ENCODE data around the gene CCDC61.

CCDC61 gene

DNA sequence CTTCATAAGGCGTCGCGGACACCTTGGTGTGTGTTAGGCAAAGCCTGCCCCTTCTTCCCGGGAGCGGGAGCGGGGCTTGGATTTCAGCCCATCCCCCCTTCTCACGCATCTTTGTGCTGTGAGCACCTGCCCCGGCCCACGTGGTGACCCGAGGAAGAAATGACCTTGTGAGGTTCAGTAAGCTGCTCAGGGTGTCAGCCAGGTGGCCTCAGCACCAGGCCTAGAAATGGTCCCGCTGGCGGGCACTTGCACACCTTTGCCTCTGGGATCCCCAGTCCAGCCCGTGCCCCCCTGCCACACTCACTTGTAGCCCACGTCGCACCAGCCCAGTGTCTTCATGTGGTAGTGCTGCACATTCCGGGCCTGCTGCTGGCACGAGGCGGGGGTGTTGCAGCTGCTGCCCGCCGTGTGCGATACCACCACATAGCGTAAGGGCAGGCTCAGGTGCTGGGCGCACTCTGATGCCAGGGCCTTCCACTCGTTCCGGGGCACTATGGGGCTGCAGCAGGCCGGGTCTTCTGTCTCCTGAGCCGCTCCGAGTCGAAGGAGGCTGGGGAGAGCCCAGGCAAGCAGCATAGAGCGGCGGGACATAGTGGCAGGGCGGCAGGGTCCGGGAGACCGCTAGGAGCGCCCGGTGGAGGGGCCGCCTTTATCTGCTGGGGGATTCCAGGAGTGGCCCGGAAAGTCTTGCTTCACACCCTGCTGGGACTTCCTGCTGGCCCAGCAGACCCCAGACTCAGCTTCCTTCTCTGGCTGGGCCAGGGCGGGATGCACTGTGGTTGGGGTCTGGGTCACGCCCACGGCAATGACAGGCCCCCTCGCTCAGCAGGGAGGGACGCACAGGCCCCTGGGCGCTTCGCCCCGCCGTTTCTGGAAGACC is 27.4 kb downstream of the CCDC61 start, which contains the start of gene PGLYRP1:
TSS of gene PGLYRP1 (minus strand) at position 623 of the 880 bp plus-strand sequence. CDS start at position 591, 32 bp downstream.
- Histone ChIP-seq H3K4me3 (ENCODE audit: low read depth in 1 of 2, low read length in 2 of 2) (no peak within 1 kb of the TSS), H3K27ac (ENCODE audit: low read length) (no peak within 1 kb of the TSS), H4K20me1 (ENCODE audit: insufficient read depth, low read length) (no peaks in the 10 kb centered on the region), H3K4me1 (ENCODE audit: insufficient read depth, low read length) (no peaks in the 10 kb centered on the region), H3K4me2 (ENCODE audit: insufficient read depth, low read length) (no peak within 1 kb of the TSS), H3K79me2 (ENCODE audit: insufficient read depth, low read length) (no peaks in the 10 kb centered on the region), H3K27me3 (ENCODE audit: insufficient read depth, low read length, poor library complexity) (no peaks in the 10 kb centered on the region), H3K36me3 (ENCODE audit: insufficient read depth, low read length) (peaks cover 11% of the 10 kb centered on the region; the same call in 1 of the 2 replicates), H2AFZ (ENCODE audit: low read depth, low read length) (no peak within 1 kb of the TSS), H3K9me3 (ENCODE audit: insufficient read depth, low read length, severe bottlenecking) (no peaks in the 10 kb centered on the region), H3K9ac (ENCODE audit: low read depth, low read length) (no peak within 1 kb of the TSS)
- no peak for TF ChIP-seq EZH2 (IDR thresholded peaks at IDR 0.05; ENCODE audit: borderline replicate concordance, low read depth, low read length, severe bottlenecking)
- TF ChIP-seq, protein P1, sequence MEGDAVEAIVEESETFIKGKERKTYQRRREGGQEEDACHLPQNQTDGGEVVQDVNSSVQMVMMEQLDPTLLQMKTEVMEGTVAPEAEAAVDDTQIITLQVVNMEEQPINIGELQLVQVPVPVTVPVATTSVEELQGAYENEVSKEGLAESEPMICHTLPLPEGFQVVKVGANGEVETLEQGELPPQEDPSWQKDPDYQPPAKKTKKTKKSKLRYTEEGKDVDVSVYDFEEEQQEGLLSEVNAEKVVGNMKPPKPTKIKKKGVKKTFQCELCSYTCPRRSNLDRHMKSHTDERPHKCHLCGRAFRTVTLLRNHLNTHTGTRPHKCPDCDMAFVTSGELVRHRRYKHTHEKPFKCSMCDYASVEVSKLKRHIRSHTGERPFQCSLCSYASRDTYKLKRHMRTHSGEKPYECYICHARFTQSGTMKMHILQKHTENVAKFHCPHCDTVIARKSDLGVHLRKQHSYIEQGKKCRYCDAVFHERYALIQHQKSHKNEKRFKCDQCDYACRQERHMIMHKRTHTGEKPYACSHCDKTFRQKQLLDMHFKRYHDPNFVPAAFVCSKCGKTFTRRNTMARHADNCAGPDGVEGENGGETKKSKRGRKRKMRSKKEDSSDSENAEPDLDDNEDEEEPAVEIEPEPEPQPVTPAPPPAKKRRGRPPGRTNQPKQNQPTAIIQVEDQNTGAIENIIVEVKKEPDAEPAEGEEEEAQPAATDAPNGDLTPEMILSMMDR (IDR thresholded peaks at IDR 0.05; ENCODE audit: borderline replicate concordance, extremely low read depth, low read length, poor library complexity, severe bottlenecking) = no peak
- ATAC-seq (ENCODE audit: insufficient read depth, low read depth) (no peak), DNase-seq (no peak)

DNA sequence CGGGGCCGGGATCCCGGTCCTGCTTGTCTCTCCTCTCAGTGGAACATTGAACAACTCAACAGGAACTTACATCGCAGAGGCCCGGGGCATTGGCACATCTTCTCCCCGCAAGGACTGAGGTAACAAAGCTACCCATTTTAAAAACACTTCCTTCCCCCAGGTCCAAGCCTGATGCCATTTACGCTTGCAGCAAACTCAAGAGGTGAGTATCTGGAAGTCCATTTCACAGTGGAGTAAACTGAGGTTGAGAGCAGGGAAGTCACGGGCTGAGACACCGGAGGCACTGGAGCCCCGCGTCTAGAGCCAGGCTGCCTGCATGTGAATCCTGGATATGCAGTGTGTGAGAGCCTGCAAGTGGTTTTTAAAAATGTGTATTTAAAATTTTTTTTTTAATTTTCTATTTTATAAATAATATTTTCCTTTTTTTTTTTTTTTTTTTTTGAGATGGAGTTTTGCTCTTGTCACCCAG is 28.1 kb downstream of the CCDC61 start:
- no peaks in the 10 kb centered on the region for H3K9me3 ChIP-seq (ENCODE audit: insufficient read depth, low read length, severe bottlenecking)
- H2AFZ ChIP-seq (ENCODE audit: low read depth, low read length) = no peak overlapping the region
- no peak overlapping the region for H3K4me3 ChIP-seq (ENCODE audit: low read depth in 1 of 2, low read length in 2 of 2)
- DNase-seq = no peak
- H3K79me2 ChIP-seq (ENCODE audit: insufficient read depth, low read length) = no peaks in the 10 kb centered on the region
- H3K4me2 ChIP-seq (ENCODE audit: insufficient read depth, low read length) = no peak overlapping the region
- H3K27ac ChIP-seq (ENCODE audit: low read length) = no peak overlapping the region
- peaks cover 5% of the 10 kb centered on the region; the same call in 1 of the 2 replicates for H3K36me3 ChIP-seq (ENCODE audit: insufficient read depth, low read length)
- no peaks in the 10 kb centered on the region for H4K20me1 ChIP-seq (ENCODE audit: insufficient read depth, low read length)
- H3K4me1 ChIP-seq (ENCODE audit: insufficient read depth, low read length) = no peaks in the 10 kb centered on the region
- no peaks in the 10 kb centered on the region for H3K27me3 ChIP-seq (ENCODE audit: insufficient read depth, low read length, poor library complexity)
- no peak overlapping the region for H3K9ac ChIP-seq (ENCODE audit: low read depth, low read length)
- ATAC-seq (ENCODE audit: insufficient read depth, low read depth) = no peak
- TF ChIP-seq, protein P1 (IDR thresholded peaks at IDR 0.05; ENCODE audit: borderline replicate concordance, extremely low read depth, low read length, poor library complexity, severe bottlenecking) = no peak
- no peak for TF ChIP-seq EZH2 (IDR thresholded peaks at IDR 0.05; ENCODE audit: borderline replicate concordance, low read depth, low read length, severe bottlenecking)

DNA sequence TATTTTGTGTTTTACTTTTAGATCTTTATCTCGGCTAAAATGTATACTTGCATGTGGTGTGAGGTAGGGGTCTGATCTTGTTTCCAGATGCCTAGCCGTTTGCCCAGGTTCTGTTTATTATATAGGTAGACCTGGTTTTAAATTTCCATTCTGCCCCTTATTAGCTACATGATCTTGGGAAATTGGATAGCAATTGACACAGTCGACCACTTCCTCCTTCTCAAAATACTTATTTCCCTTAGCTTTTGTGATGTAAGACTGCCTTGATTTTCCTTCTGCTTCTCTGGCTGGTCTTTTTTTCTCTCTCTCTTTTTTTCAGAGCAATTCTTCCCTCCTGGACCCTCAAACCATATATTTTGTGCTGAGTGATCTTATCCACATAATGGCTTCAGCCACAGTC is 30.6 kb downstream of the CCDC61 start:
- Histone ChIP-seq H3K4me3 (ENCODE audit: low read depth in 1 of 2, low read length in 2 of 2) (no peak overlapping the region), H3K36me3 (ENCODE audit: insufficient read depth, low read length) (no peaks in the 10 kb centered on the region), H3K4me1 (ENCODE audit: insufficient read depth, low read length) (peaks cover 3% of the 10 kb centered on the region), H3K9me3 (ENCODE audit: insufficient read depth, low read length, severe bottlenecking) (no peaks in the 10 kb centered on the region), H3K9ac (ENCODE audit: low read depth, low read length) (no peak overlapping the region), H2AFZ (ENCODE audit: low read depth, low read length) (no peak overlapping the region), H4K20me1 (ENCODE audit: insufficient read depth, low read length) (no peaks in the 10 kb centered on the region), H3K27ac (ENCODE audit: low read length) (no peak overlapping the region), H3K4me2 (ENCODE audit: insufficient read depth, low read length) (no peak overlapping the region), H3K79me2 (ENCODE audit: insufficient read depth, low read length) (no peaks in the 10 kb centered on the region), H3K27me3 (ENCODE audit: insufficient read depth, low read length, poor library complexity) (no peaks in the 10 kb centered on the region)
- no peak for TF ChIP-seq EZH2 (IDR thresholded peaks at IDR 0.05; ENCODE audit: borderline replicate concordance, low read depth, low read length, severe bottlenecking)
- TF ChIP-seq, protein P1 (IDR thresholded peaks at IDR 0.05; ENCODE audit: borderline replicate concordance, extremely low read depth, low read length, poor library complexity, severe bottlenecking) = no peak
- no peak for DNase-seq
- ATAC-seq (ENCODE audit: insufficient read depth, low read depth) = no peak
